ENCODE data around the gene MINDY4. TPM values are rescaled to one million over a fixed set of nuclear protein-coding genes. Genes with fewer than 3 reads are reported as not detected.

Gene MINDY4
- total RNA-seq, 1 experiment from 2014 or later: 1.8 TPM

DNA sequence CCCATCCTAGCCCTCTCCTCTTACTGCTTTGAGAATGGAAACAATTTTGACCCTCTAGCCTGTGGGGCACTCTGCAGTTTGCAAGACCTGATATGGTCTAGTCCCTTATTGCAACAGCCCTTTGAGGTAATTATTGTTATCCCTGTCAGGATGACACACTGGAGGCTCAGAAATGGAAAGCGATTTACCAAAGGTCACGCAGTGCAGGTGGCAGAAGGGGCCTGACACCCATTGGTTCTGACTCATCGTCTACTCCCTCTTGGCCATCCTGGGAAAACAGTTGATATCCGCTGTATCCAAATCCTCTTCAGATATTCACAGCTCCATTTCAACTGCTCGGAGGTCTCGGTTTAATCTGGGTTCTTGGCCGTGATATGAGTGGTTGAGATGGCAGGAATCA, 95.7 kb downstream of the MINDY4 start (continued):
- no peak for TF ChIP-seq SOX15 (CRISPR knock-in tag; IDR thresholded peaks at IDR 0.05)
- TF ChIP-seq, protein P1, sequence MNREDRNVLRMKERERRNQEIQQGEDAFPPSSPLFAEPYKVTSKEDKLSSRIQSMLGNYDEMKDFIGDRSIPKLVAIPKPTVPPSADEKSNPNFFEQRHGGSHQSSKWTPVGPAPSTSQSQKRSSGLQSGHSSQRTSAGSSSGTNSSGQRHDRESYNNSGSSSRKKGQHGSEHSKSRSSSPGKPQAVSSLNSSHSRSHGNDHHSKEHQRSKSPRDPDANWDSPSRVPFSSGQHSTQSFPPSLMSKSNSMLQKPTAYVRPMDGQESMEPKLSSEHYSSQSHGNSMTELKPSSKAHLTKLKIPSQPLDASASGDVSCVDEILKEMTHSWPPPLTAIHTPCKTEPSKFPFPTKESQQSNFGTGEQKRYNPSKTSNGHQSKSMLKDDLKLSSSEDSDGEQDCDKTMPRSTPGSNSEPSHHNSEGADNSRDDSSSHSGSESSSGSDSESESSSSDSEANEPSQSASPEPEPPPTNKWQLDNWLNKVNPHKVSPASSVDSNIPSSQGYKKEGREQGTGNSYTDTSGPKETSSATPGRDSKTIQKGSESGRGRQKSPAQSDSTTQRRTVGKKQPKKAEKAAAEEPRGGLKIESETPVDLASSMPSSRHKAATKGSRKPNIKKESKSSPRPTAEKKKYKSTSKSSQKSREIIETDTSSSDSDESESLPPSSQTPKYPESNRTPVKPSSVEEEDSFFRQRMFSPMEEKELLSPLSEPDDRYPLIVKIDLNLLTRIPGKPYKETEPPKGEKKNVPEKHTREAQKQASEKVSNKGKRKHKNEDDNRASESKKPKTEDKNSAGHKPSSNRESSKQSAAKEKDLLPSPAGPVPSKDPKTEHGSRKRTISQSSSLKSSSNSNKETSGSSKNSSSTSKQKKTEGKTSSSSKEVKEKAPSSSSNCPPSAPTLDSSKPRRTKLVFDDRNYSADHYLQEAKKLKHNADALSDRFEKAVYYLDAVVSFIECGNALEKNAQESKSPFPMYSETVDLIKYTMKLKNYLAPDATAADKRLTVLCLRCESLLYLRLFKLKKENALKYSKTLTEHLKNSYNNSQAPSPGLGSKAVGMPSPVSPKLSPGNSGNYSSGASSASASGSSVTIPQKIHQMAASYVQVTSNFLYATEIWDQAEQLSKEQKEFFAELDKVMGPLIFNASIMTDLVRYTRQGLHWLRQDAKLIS (CRISPR knock-in tag; IDR thresholded peaks at IDR 0.05; ENCODE audit: borderline replicate concordance): no peak
- TF ChIP-seq KAT7 (CRISPR knock-in tag; IDR thresholded peaks at IDR 0.05; ENCODE audit: borderline replicate concordance): no peak
- TF ChIP-seq CBFB (CRISPR knock-in tag; IDR thresholded peaks at IDR 0.05; ENCODE audit: low read depth): no peak
- TF ChIP-seq, protein P2, sequence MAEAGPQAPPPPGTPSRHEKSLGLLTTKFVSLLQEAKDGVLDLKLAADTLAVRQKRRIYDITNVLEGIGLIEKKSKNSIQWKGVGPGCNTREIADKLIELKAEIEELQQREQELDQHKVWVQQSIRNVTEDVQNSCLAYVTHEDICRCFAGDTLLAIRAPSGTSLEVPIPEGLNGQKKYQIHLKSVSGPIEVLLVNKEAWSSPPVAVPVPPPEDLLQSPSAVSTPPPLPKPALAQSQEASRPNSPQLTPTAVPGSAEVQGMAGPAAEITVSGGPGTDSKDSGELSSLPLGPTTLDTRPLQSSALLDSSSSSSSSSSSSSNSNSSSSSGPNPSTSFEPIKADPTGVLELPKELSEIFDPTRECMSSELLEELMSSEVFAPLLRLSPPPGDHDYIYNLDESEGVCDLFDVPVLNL (CRISPR knock-in tag; IDR thresholded peaks at IDR 0.05; ENCODE audit: borderline replicate concordance, low read depth): no peak
- TF ChIP-seq GABPB1 (CRISPR knock-in tag; IDR thresholded peaks at IDR 0.05): no peak
- TF ChIP-seq NR1H2 (CRISPR knock-in tag; IDR thresholded peaks at IDR 0.05): no peak
- TF ChIP-seq ETV6 (CRISPR knock-in tag; IDR thresholded peaks at IDR 0.05): no peak
- TF ChIP-seq, protein P3, sequence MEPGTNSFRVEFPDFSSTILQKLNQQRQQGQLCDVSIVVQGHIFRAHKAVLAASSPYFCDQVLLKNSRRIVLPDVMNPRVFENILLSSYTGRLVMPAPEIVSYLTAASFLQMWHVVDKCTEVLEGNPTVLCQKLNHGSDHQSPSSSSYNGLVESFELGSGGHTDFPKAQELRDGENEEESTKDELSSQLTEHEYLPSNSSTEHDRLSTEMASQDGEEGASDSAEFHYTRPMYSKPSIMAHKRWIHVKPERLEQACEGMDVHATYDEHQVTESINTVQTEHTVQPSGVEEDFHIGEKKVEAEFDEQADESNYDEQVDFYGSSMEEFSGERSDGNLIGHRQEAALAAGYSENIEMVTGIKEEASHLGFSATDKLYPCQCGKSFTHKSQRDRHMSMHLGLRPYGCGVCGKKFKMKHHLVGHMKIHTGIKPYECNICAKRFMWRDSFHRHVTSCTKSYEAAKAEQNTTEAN (CRISPR knock-in tag; IDR thresholded peaks at IDR 0.05): no peak
- TF ChIP-seq ZNF671 (CRISPR knock-in tag; IDR thresholded peaks at IDR 0.05): no peak
- TF ChIP-seq, protein P4, sequence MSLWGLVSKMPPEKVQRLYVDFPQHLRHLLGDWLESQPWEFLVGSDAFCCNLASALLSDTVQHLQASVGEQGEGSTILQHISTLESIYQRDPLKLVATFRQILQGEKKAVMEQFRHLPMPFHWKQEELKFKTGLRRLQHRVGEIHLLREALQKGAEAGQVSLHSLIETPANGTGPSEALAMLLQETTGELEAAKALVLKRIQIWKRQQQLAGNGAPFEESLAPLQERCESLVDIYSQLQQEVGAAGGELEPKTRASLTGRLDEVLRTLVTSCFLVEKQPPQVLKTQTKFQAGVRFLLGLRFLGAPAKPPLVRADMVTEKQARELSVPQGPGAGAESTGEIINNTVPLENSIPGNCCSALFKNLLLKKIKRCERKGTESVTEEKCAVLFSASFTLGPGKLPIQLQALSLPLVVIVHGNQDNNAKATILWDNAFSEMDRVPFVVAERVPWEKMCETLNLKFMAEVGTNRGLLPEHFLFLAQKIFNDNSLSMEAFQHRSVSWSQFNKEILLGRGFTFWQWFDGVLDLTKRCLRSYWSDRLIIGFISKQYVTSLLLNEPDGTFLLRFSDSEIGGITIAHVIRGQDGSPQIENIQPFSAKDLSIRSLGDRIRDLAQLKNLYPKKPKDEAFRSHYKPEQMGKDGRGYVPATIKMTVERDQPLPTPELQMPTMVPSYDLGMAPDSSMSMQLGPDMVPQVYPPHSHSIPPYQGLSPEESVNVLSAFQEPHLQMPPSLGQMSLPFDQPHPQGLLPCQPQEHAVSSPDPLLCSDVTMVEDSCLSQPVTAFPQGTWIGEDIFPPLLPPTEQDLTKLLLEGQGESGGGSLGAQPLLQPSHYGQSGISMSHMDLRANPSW (CRISPR knock-in tag; conservative IDR thresholded peaks at IDR 0.05; ENCODE audit: low read depth): no peak
- TF ChIP-seq, protein P5, sequence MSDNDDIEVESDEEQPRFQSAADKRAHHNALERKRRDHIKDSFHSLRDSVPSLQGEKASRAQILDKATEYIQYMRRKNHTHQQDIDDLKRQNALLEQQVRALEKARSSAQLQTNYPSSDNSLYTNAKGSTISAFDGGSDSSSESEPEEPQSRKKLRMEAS (CRISPR knock-in tag; IDR thresholded peaks at IDR 0.05): no peak
- TF ChIP-seq, protein P6, sequence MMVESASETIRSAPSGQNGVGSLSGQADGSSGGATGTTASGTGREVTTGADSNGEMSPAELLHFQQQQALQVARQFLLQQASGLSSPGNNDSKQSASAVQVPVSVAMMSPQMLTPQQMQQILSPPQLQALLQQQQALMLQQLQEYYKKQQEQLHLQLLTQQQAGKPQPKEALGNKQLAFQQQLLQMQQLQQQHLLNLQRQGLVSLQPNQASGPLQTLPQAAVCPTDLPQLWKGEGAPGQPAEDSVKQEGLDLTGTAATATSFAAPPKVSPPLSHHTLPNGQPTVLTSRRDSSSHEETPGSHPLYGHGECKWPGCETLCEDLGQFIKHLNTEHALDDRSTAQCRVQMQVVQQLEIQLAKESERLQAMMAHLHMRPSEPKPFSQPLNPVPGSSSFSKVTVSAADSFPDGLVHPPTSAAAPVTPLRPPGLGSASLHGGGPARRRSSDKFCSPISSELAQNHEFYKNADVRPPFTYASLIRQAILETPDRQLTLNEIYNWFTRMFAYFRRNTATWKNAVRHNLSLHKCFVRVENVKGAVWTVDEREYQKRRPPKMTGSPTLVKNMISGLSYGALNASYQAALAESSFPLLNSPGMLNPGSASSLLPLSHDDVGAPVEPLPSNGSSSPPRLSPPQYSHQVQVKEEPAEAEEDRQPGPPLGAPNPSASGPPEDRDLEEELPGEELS (CRISPR knock-in tag; IDR thresholded peaks at IDR 0.05): no peak

DNA sequence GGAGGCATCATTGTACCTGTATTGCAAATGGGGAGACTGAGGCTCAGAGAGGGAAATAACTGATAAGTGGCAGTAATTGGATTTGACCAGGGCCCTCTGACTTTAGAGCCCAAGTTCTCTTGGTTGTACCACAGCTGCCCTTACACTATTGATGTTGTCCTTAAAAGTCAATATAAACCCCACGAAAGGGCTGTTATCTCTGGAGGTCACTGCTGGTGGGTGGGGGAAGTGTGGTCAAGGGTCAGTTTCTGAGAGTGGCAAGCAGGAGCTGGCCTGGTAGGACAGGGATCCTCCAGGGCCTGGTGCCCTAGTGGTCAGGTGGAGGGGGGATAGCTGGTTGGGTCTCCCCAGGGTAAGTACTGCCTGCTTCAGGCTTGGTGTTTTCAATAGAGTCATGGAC, 96.3 kb downstream of the MINDY4 start:
- H3K9me3 Mint-ChIP-seq: no peaks in the 10 kb centered on the region
- CTCF ChIA-PET: no interaction called here

More for the DNA sequence above, 96.3 kb downstream of the MINDY4 start:
- H3K27ac Mint-ChIP-seq: no peak overlapping the region
- no peaks in the 10 kb centered on the region for H3K27me3 Mint-ChIP-seq (ENCODE audit: low read depth)
- no peak overlapping the region for H3K4me3 Mint-ChIP-seq
- no peak for ATAC-seq
- TF ChIP-seq ZNF263 (CRISPR knock-in tag; IDR thresholded peaks at IDR 0.05; ENCODE audit: low read depth) (no peak), SMAD3 (CRISPR knock-in tag; IDR thresholded peaks at IDR 0.05; ENCODE audit: borderline replicate concordance) (no peak), NR3C1 (CRISPR knock-in tag; conservative IDR thresholded peaks at IDR 0.05; ENCODE audit: low read depth) (no peak)
- TF ChIP-seq, protein P7, sequence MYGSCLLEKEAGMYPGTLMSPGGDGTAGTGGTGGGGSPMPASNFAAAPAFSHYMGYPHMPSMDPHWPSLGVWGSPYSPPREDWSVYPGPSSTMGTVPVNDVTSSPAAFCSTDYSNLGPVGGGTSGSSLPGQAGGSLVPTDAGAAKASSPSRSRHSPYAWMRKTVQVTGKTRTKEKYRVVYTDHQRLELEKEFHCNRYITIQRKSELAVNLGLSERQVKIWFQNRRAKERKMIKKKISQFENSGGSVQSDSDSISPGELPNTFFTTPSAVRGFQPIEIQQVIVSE (CRISPR knock-in tag; IDR thresholded peaks at IDR 0.05; ENCODE audit: borderline replicate concordance): no peak
- TF ChIP-seq, protein P5 (CRISPR knock-in tag; IDR thresholded peaks at IDR 0.05): no peak
- TF ChIP-seq, protein P1 (CRISPR knock-in tag; IDR thresholded peaks at IDR 0.05; ENCODE audit: borderline replicate concordance): no peak
- POLR2A ChIA-PET: no interaction called here
- no peaks in the 10 kb centered on the region for H3K4me1 Mint-ChIP-seq
- no peak for DNase-seq (ENCODE audit: low spot score)
- no peaks in the 10 kb centered on the region for H3K36me3 Mint-ChIP-seq

Data from WTC11 (cell line).